ENCODE measurements around the gene WAC. TPM values are rescaled to one million over a fixed set of nuclear protein-coding genes. Genes with fewer than 3 reads are reported as not detected.

WAC gene
- total and polyA plus RNA-seq, 12 donors, result 23.6 to 143 (median 104) TPM

DNA sequence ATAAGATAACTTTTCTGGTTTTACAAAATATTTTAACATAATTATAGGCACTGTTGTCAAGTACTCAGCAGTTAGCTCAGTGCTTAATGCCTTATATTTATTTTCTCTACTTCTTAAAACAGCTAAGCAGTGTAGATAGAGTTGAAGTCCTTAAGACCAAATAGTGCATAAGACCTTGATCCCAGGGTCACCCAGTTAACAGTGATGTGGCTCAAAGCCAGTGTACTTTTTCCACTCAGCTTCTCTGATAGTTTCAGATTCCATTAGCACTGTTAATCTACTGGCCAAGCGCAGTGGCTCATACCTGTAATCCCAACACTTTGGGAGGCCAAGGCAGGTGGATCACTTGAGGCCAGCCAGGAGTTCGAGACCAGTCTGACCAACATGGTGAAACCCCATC lies 83.6 kb downstream of the WAC start:
- H3K9me3 ChIP-seq (replicated peaks in 1 of 3), result no peaks in the 10 kb centered on the region
- DNase-seq, result no peak
- H3K27me3 ChIP-seq, result no peaks in the 10 kb centered on the region
- intact Hi-C loops (cut with DNase I), result no loop called here
- H3K4me1 ChIP-seq (replicated peaks in 1 of 2), result peaks cover 0 to 18% of the 10 kb centered on the region in 2 donors
- no peak for TF ChIP-seq POLR2A (IDR thresholded peaks at IDR 0.05)
- TF ChIP-seq, protein P1, sequence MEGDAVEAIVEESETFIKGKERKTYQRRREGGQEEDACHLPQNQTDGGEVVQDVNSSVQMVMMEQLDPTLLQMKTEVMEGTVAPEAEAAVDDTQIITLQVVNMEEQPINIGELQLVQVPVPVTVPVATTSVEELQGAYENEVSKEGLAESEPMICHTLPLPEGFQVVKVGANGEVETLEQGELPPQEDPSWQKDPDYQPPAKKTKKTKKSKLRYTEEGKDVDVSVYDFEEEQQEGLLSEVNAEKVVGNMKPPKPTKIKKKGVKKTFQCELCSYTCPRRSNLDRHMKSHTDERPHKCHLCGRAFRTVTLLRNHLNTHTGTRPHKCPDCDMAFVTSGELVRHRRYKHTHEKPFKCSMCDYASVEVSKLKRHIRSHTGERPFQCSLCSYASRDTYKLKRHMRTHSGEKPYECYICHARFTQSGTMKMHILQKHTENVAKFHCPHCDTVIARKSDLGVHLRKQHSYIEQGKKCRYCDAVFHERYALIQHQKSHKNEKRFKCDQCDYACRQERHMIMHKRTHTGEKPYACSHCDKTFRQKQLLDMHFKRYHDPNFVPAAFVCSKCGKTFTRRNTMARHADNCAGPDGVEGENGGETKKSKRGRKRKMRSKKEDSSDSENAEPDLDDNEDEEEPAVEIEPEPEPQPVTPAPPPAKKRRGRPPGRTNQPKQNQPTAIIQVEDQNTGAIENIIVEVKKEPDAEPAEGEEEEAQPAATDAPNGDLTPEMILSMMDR (IDR thresholded peaks at IDR 0.05), result no peak
- no peak overlapping the region for H3K4me3 ChIP-seq
- H3K36me3 ChIP-seq (replicated peaks in 1 of 2), result peaks cover 0 to 74% of the 10 kb centered on the region in 2 donors
- no peak overlapping the region for H3K27ac ChIP-seq
- whole genome bisulfite sequencing, 4 donors, result 75 to 91% (median 86%) methylated on average over 1 to 2 of the region's 2 CpGs

DNA sequence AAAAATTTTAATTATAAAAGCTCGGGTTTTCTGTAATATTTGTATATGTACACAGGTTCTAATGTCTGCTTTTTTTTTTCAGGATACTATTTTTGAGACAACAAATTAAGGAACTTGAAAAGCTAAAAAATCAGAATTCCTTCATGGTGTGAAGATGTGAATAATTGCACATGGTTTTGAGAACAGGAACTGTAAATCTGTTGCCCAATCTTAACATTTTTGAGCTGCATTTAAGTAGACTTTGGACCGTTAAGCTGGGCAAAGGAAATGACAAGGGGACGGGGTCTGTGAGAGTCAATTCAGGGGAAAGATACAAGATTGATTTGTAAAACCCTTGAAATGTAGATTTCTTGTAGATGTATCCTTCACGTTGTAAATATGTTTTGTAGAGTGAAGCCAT lies 86.5 kb downstream of the WAC start:
- no peak overlapping the region for H3K27ac ChIP-seq

DNA sequence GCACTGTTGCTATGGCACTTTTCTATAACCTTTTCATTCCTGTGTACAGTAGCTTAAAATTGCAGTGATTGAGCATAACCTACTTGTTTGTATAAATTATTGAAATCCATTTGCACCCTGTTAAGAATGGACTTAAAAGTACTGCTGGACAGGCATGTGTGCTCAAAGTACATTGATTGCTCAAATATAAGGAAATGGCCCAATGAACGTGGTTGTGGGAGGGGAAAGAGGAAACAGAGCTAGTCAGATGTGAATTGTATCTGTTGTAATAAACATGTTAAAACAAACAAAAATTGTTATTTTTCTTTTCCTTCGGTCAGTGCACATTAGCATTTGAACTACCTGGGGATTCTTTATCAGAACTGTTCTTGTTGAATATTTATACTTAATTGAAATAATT lies 87.3 kb downstream of the WAC start:
- peaks cover 0 to 42% of the 10 kb centered on the region in 2 donors for H3K36me3 ChIP-seq (replicated peaks in 1 of 2)
- WGBS, 4 donors, result 58 to 72% (median 70%) methylated on average over 2 of the region's 2 CpGs
- intact Hi-C loops (cut with DNase I), result loop anchor here in 1 of 2 donors (10.0 kb wide), 1 partner anchor 185 kb away; no protein-coding TSS in a partner anchor
- DNase-seq, result no peak
- no peaks in the 10 kb centered on the region for H3K27me3 ChIP-seq
- no peak for TF ChIP-seq POLR2A (IDR thresholded peaks at IDR 0.05)
- TF ChIP-seq, protein P1 (IDR thresholded peaks at IDR 0.05), result no peak
- peaks cover 0 to 18% of the 10 kb centered on the region in 2 donors for H3K4me1 ChIP-seq (replicated peaks in 1 of 2)
- H3K9me3 ChIP-seq (replicated peaks in 1 of 3), result no peaks in the 10 kb centered on the region
- no peak overlapping the region for H3K4me3 ChIP-seq
- no peak overlapping the region for H3K27ac ChIP-seq

More for the DNA sequence above, 86.5 kb downstream of the WAC start:
- TF ChIP-seq, protein P1 (IDR thresholded peaks at IDR 0.05), result no peak
- TF ChIP-seq POLR2A (IDR thresholded peaks at IDR 0.05), result no peak
- Histone ChIP-seq H3K4me3 (no peak overlapping the region), H3K9me3 (replicated peaks in 1 of 3) (no peaks in the 10 kb centered on the region), H3K4me1 (replicated peaks in 1 of 2) (peaks cover 0 to 18% of the 10 kb centered on the region in 2 donors), H3K36me3 (replicated peaks in 1 of 2) (peaks cover 0 to 50% of the 10 kb centered on the region in 2 donors), H3K27me3 (no peaks in the 10 kb centered on the region)
- intact Hi-C loops (cut with DNase I), result no loop called here
- 79 to 91% (median 87%) methylated on average over 4 of the region's 4 CpGs for WGBS, 4 donors
- no peak for DNase-seq

DNA sequence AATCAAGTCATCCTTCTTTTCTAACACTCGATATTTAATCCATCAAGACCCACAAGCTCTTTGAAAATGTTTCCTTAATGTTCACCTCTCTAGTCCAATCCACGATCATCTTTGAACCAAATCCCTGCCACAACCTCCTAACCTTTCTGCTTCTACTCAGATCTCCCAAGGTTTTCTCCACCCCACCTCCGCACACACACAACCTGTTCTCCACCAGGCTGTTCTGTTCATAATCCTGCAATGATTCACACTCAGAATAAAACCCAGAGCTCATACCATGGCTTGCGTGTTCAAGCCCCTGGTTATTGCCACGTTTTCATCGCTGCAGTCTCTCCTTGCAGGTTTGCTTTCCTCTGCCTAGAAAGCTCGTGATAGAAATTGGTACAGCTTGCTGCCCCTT lies 90.6 kb downstream of the WAC start:
- whole genome bisulfite sequencing, 4 donors, result 84 to 91% (median 89%) methylated on average over 7 of the region's 7 CpGs
- no peak for DNase-seq
- H3K36me3 ChIP-seq (replicated peaks in 1 of 2), result peaks cover 0 to 11% of the 10 kb centered on the region in 2 donors
- intact Hi-C loops (cut with DNase I), result loop anchor here in 1 of 2 donors (10.0 kb wide), 1 partner anchor 189 kb away; no protein-coding TSS in a partner anchor
- H3K9me3 ChIP-seq (replicated peaks in 1 of 3), result no peaks in the 10 kb centered on the region
- H3K4me3 ChIP-seq, result no peak overlapping the region
- H3K4me1 ChIP-seq (replicated peaks in 1 of 2), result peaks cover 0 to 12% of the 10 kb centered on the region in 2 donors
- H3K27me3 ChIP-seq, result no peaks in the 10 kb centered on the region
- H3K27ac ChIP-seq, result no peak overlapping the region
- TF ChIP-seq, protein P1 (IDR thresholded peaks at IDR 0.05), result no peak
- no peak for TF ChIP-seq POLR2A (IDR thresholded peaks at IDR 0.05)
